Glutamatergic neuron (in vitro differentiated cells): ENCODE data around the gene PPP2R2B. TPM values are rescaled to one million over a fixed set of nuclear protein-coding genes. Genes with fewer than 3 reads are reported as not detected.

Experiments
- DNase-seq: peaks from one replicate; pipeline ENCODE4 v3.0.0; 2022
- H3K27ac Mint-ChIP-seq: one replicate; pipeline ENCODE4 v1.8.0; 2020; ENCODE audit warnings: mild to moderate bottlenecking, mixed read lengths, inconsistent platforms; ENCODE audit not compliant: unreplicated experiment
- H3K27me3 Mint-ChIP-seq: one replicate; pipeline ENCODE4 v1.8.0; 2020; ENCODE audit warnings: mild to moderate bottlenecking, moderate library complexity, mixed read lengths, inconsistent platforms; ENCODE audit not compliant: unreplicated experiment
- H3K36me3 Mint-ChIP-seq: one replicate; pipeline ENCODE4 v1.8.0; 2020; ENCODE audit warnings: mild to moderate bottlenecking, mixed read lengths, inconsistent platforms; ENCODE audit not compliant: unreplicated experiment
- H3K4me1 Mint-ChIP-seq: one replicate; pipeline ENCODE4 v1.8.0; 2020; ENCODE audit warnings: mild to moderate bottlenecking, low read depth, mixed read lengths, inconsistent platforms; ENCODE audit not compliant: unreplicated experiment
- H3K4me3 Mint-ChIP-seq: one replicate; pipeline ENCODE4 v1.8.0; 2020; ENCODE audit warnings: mild to moderate bottlenecking, mixed read lengths, inconsistent platforms; ENCODE audit not compliant: unreplicated experiment
- H3K9me3 Mint-ChIP-seq: one replicate; pipeline ENCODE4 v1.8.0; 2020; ENCODE audit warnings: mild to moderate bottlenecking, moderate library complexity, mixed read lengths, inconsistent platforms; ENCODE audit not compliant: unreplicated experiment
- total RNA-seq: library from RNA; stranded (reverse); fragmentation: NEBNext Ultra II Directional; extraction: Animal tissue kit (Norgen Biotek cat#: 25700); gene quantifications from one replicate; pipeline ENCODE4 v1.2.1, GENCODE V29; 2021; ENCODE audit not compliant: unreplicated experiment
- TF ChIP-seq, protein P1 (sequence below): fragments of 200-600 bp; sonication (generic); IDR thresholded peaks from one replicate; pipeline ENCODE4 v1.5.0; 2021; ENCODE audit not compliant: partially characterized antibody, unreplicated experiment

The PPP2R2B gene
- total RNA-seq, 1 donor from 2014 or later: 11.4 TPM

DNA sequence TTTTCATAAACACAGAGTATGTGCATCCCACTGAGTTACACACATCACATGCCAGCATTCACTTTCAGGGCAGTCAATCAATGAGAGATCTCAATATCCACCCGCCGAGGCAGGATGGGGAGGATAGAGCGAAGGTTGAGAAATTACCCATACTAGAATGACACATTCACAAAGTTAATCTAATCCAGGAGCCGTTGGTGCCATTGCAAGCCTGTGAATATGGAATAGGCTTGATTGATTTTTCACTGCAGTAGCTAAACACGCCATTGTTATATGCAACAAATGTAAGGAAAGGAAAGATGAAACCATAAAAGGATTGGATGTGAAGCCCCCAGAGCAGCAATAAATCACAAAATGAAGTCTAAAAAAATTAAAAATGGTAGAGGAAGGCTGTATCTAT, 194.7 kb downstream of the PPP2R2B start:
- H3K4me3 Mint-ChIP-seq: no peak overlapping the region
- H3K36me3 Mint-ChIP-seq: peaks cover 5% of the 10 kb centered on the region
- H3K9me3 Mint-ChIP-seq: no peaks in the 10 kb centered on the region
- TF ChIP-seq, protein P1, sequence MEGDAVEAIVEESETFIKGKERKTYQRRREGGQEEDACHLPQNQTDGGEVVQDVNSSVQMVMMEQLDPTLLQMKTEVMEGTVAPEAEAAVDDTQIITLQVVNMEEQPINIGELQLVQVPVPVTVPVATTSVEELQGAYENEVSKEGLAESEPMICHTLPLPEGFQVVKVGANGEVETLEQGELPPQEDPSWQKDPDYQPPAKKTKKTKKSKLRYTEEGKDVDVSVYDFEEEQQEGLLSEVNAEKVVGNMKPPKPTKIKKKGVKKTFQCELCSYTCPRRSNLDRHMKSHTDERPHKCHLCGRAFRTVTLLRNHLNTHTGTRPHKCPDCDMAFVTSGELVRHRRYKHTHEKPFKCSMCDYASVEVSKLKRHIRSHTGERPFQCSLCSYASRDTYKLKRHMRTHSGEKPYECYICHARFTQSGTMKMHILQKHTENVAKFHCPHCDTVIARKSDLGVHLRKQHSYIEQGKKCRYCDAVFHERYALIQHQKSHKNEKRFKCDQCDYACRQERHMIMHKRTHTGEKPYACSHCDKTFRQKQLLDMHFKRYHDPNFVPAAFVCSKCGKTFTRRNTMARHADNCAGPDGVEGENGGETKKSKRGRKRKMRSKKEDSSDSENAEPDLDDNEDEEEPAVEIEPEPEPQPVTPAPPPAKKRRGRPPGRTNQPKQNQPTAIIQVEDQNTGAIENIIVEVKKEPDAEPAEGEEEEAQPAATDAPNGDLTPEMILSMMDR: no peak
- peaks cover 1% of the 10 kb centered on the region for H3K27me3 Mint-ChIP-seq
- no peaks in the 10 kb centered on the region for H3K4me1 Mint-ChIP-seq
- no peak overlapping the region for H3K27ac Mint-ChIP-seq
- no peak for DNase-seq

DNA sequence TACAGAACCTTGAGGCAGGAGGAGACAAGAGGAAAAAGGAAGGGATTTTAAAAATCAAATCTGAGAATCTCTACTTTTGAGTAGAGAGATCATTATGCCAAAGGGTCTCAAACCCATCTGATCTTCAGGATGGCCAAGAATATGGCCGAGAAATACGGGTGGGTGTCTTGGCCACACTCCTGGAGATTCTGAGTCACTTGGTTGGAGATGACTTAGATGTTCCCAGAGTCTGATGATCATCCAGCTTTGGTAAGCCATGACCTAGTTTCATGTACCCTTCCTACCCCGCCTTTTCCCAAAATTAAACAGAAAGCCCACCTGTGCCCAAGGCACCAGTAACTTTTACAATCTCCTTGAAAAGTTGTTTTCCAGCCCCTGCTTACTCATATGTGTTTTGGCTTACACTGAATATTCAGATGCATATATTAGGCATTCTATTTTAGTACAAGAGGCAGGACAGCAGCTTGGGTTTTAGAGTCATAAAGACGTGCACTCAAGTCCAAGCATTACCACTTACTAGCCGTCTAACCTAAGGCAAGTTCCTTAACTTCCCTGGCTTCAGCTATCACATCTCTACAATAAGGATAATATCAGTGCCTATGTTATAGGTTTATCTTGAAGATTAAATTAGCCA, 195.5 kb downstream of the PPP2R2B start:
- no peaks in the 10 kb centered on the region for H3K4me1 Mint-ChIP-seq
- no peaks in the 10 kb centered on the region for H3K27me3 Mint-ChIP-seq
- peaks cover 5% of the 10 kb centered on the region for H3K36me3 Mint-ChIP-seq
- DNase-seq: no peak
- TF ChIP-seq, protein P1: no peak
- no peak overlapping the region for H3K4me3 Mint-ChIP-seq
- H3K27ac Mint-ChIP-seq: no peak overlapping the region
- H3K9me3 Mint-ChIP-seq: no peaks in the 10 kb centered on the region

DNA sequence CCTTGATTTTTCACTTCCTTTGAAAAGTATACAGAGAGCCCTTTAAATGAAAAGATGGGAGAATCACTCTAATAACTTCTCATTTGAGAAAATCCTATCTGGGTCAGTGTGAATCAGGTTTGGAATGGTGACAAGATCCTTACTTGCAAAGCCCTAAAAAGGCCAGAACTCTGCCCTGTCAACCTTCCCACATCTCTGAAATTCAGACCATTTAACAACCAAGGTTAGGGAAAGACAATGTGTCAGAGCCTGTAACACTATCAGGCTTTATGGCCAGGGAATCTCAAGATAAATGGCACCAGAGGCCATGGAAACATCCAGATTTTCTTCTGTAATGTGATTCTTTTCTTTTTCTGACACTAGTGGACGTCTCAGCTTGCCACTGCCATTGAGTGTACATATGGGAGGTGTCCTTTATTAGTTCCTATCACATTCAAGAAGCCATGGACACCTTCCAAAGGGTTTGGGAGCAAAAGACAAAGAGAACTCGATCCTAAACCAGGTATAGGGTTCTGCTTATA, 196.9 kb downstream of the PPP2R2B start:
- no peak overlapping the region for H3K4me3 Mint-ChIP-seq
- H3K36me3 Mint-ChIP-seq: peaks cover 5% of the 10 kb centered on the region
- H3K27ac Mint-ChIP-seq: no peak overlapping the region
- DNase-seq: no peak
- H3K27me3 Mint-ChIP-seq: no peaks in the 10 kb centered on the region
- H3K9me3 Mint-ChIP-seq: no peaks in the 10 kb centered on the region
- TF ChIP-seq, protein P1: no peak
- no peaks in the 10 kb centered on the region for H3K4me1 Mint-ChIP-seq

DNA sequence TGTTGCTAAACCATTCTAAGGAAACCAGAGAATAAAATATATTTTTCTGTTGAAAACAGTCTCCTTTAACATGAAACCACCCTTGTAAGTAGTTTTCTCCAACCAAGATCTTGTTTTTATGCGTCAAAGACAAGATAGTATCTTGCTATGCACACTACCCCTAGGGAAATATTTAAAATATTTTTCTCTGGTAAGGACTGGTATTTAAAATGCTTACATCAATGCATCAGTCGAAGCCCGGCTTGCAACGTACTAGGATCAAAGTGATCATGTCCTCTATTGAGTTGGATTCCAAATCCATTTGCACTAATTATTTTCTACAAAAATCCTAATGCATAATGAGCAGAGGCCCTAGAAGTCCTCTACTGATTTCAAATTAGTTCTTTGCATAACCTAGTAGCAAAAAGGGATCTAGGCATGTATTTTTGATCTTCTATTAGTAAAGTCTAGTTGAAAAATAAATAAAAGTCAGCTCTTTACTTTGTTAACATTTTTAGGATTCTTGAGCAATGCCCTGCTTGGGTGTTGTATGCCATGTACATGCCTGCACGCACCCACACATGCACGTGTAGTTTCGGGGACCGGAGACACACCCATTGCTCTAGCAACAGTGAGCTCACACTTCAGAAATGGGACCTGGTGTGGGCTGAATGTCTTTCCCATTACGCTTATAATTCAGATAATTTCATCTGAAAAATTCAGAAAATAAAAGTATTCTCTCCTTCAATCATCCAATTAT, 197.5 kb downstream of the PPP2R2B start:
- Mint-ChIP-seq H3K27ac (no peak overlapping the region), H3K27me3 (no peaks in the 10 kb centered on the region), H3K36me3 (peaks cover 5% of the 10 kb centered on the region), H3K4me3 (no peak overlapping the region), H3K4me1 (no peaks in the 10 kb centered on the region), H3K9me3 (peaks cover 2% of the 10 kb centered on the region)
- DNase-seq: no peak
- TF ChIP-seq, protein P1: no peak

DNA sequence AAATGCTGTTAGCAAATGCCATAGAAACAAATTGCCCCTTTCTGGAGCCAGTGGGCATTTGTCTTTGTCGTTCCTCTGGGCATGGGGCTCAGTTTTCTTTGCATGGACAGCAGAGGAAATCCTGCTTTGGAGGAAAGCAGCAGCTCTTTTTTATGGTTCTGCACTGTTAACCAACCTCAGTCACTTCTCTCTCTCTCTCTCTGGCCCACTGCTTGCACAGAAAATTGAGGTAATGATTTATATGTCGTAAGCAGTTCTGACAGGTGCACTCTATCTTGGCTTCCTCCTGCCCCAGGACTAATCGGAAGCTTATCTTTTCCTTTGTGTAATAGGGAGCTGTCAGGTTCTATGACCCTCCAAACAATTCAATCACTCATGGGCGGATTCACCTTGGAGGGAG, 202.9 kb downstream of the PPP2R2B start:
- no peak overlapping the region for H3K4me3 Mint-ChIP-seq
- H3K27me3 Mint-ChIP-seq: no peaks in the 10 kb centered on the region
- peaks cover 2% of the 10 kb centered on the region for H3K4me1 Mint-ChIP-seq
- no peak for DNase-seq
- H3K36me3 Mint-ChIP-seq: no peaks in the 10 kb centered on the region
- peaks cover 2% of the 10 kb centered on the region for H3K9me3 Mint-ChIP-seq
- H3K27ac Mint-ChIP-seq: no peak overlapping the region
- TF ChIP-seq, protein P1: no peak
